ENCODE measurements around the gene ASIC2. TPM values are rescaled to one million over a fixed set of nuclear protein-coding genes. Genes with fewer than 3 reads are reported as not detected.

The ASIC2 gene
- total and polyA plus RNA-seq, 2 experiments from 2014 or later: 0.52 to 2.8 TPM

- H3K4me2 ChIP-seq: no peak overlapping the region
- no peaks in the 10 kb centered on the region for H3K36me3 Mint-ChIP-seq (ENCODE audit: low read depth)
- H3K9me2 ChIP-seq (ENCODE audit: insufficient read depth): no peaks in the 10 kb centered on the region
- no peak for ATAC-seq
- H3K4me1 Mint-ChIP-seq: no peaks in the 10 kb centered on the region
- H3K4me3 Mint-ChIP-seq: no peak overlapping the region
- no peaks in the 10 kb centered on the region for H3K27me3 ChIP-seq (ENCODE audit: insufficient read depth)
- peaks cover 2% of the 10 kb centered on the region for H3K27me3 Mint-ChIP-seq (ENCODE audit: insufficient read depth, low read depth, poor library complexity)
- no peaks in the 10 kb centered on the region for H3F3A ChIP-seq (replicated peaks; ENCODE audit: low read depth)
- no peaks in the 10 kb centered on the region for H3K36me3 ChIP-seq (ENCODE audit: insufficient read depth)
- H3K27ac ChIP-seq (ENCODE audit: low read depth): no peak overlapping the region
- TF ChIP-seq JUNB (IDR thresholded peaks at IDR 0.05; ENCODE audit: unreplicated experiment) (no peak), POLR2AphosphoS5 (IDR thresholded peaks at IDR 0.05; ENCODE audit: low read depth) (no peak), REST (IDR thresholded peaks at IDR 0.05; ENCODE audit: unreplicated experiment) (no peak), ZNF114 (CRISPR knock-in tag; IDR thresholded peaks at IDR 0.05) (no peak), CREB1 (CRISPR knock-in tag; IDR thresholded peaks at IDR 0.05; ENCODE audit: low read depth) (no peak), CTCF (conservative IDR thresholded peaks at IDR 0.05; ENCODE audit: low read depth in 2 of 2) (no peak), NANOG (IDR thresholded peaks at IDR 0.05; ENCODE audit: borderline replicate concordance) (no peak), ZNF331 (CRISPR knock-in tag; IDR thresholded peaks at IDR 0.05; ENCODE audit: low read depth) (no peak), ZNF462 (CRISPR knock-in tag; IDR thresholded peaks at IDR 0.05) (no peak), EZH2phosphoT487 (IDR thresholded peaks at IDR 0.05; ENCODE audit: unreplicated experiment) (no peak), STAT1 (IDR thresholded peaks at IDR 0.05; ENCODE audit: unreplicated experiment) (no peak), EZH2 (IDR thresholded peaks at IDR 0.05; ENCODE audit: low read depth, unreplicated experiment) (no peak), ETS1 (IDR thresholded peaks at IDR 0.05) (no peak)
- no peak overlapping the region for H2AFZ ChIP-seq
- no peaks in the 10 kb centered on the region for H3K9me3 Mint-ChIP-seq
- H3K79me2 ChIP-seq (replicated peaks; ENCODE audit: insufficient read depth): no peaks in the 10 kb centered on the region
- no peak overlapping the region for H3K4me3 ChIP-seq
- no peaks in the 10 kb centered on the region for H4K20me1 ChIP-seq (replicated peaks; ENCODE audit: insufficient read depth)
- H3K4me1 ChIP-seq (ENCODE audit: insufficient read depth): no peaks in the 10 kb centered on the region
- DNase-seq (ENCODE audit: low spot score): no peak
- H3K27ac Mint-ChIP-seq: no peak overlapping the region
Observed at GRCh38 chr17:33217891-33218290, 75.2 kb downstream of the ASIC2 start.
